Nephron progenitor cell (in vitro differentiated cells): ENCODE data around the gene THOC1.

Source experiments
- DNase-seq: peaks from one replicate; pipeline ENCODE4 v3.0.0; 2021
- H3K27ac Mint-ChIP-seq: 2 replicates; pipeline ENCODE4 v1.8.0; 2021; ENCODE audit warnings: mild to moderate bottlenecking, moderate library complexity, mixed read lengths
- H3K27me3 Mint-ChIP-seq: 2 replicates; pipeline ENCODE4 v1.8.0; 2021; ENCODE audit warnings: mild to moderate bottlenecking, low read depth, mixed read lengths; ENCODE audit not compliant: poor library complexity
- H3K36me3 Mint-ChIP-seq: 2 replicates; pipeline ENCODE4 v1.8.0; 2021; ENCODE audit warnings: low read depth, mixed read lengths
- H3K4me1 Mint-ChIP-seq: 2 replicates; pipeline ENCODE4 v1.8.0; 2021; ENCODE audit warnings: mixed read lengths
- H3K4me3 Mint-ChIP-seq: 2 replicates; pipeline ENCODE4 v1.8.0; 2021; ENCODE audit warnings: mild to moderate bottlenecking, moderate library complexity, mixed read lengths
- H3K9me3 Mint-ChIP-seq: 2 replicates; pipeline ENCODE4 v1.8.0; 2021; ENCODE audit warnings: mild to moderate bottlenecking, moderate library complexity, mixed read lengths
- TF ChIP-seq, protein P1 (sequence below): fragments of 200-600 bp; sonication (generic); IDR thresholded peaks from 2 replicates; pipeline ENCODE4 v1.5.0; 2021; ENCODE audit warnings: antibody characterized with exemption

Gene THOC1

DNA sequence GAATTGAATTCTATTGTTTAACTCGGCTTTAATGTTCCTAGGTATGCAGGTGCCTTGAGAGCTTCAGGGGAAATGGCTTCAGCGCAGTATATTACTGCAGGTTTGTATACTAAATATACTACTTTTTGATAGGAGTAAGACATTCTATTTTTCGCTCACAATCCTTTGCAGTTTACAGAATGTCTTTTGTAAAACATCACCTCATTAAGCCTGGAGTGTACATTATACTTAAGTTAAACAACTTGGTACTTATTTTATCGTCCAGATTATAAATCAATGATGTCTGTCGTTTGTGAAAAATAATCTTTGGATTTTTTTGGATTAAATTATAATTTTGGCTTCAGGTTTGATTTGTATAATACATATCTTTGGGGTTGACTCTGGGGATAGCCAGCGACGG is 75.0 kb downstream of the THOC1 start:
- Mint-ChIP-seq H3K27ac (no peak overlapping the region), H3K36me3 (peaks cover 41% of the 10 kb centered on the region), H3K4me3 (no peak overlapping the region), H3K4me1 (peaks cover 4% of the 10 kb centered on the region), H3K9me3 (no peaks in the 10 kb centered on the region), H3K27me3 (no peaks in the 10 kb centered on the region)
- TF ChIP-seq, protein P1, sequence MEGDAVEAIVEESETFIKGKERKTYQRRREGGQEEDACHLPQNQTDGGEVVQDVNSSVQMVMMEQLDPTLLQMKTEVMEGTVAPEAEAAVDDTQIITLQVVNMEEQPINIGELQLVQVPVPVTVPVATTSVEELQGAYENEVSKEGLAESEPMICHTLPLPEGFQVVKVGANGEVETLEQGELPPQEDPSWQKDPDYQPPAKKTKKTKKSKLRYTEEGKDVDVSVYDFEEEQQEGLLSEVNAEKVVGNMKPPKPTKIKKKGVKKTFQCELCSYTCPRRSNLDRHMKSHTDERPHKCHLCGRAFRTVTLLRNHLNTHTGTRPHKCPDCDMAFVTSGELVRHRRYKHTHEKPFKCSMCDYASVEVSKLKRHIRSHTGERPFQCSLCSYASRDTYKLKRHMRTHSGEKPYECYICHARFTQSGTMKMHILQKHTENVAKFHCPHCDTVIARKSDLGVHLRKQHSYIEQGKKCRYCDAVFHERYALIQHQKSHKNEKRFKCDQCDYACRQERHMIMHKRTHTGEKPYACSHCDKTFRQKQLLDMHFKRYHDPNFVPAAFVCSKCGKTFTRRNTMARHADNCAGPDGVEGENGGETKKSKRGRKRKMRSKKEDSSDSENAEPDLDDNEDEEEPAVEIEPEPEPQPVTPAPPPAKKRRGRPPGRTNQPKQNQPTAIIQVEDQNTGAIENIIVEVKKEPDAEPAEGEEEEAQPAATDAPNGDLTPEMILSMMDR = no peak
- no peak for DNase-seq

DNA sequence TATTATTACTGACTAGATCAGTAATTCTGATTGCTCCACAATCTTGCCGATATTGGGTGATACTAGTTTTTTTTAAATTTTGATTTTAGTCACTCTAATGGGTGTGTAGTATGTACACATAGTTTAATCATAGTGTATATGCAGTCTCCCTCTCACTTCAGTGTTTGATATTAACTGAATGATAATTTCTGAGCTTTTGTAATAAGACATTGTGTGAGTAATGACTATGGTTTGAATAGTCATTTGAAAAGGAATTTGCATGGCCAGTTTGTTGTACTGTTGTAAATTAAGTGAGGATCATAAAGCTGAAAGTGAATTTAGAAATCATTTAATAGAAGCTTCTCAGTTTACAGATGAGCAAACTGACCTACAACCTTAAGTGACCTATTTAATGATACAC is 76.1 kb downstream of the THOC1 start:
- H3K27ac Mint-ChIP-seq = no peak overlapping the region
- H3K27me3 Mint-ChIP-seq = no peaks in the 10 kb centered on the region
- peaks cover 30% of the 10 kb centered on the region for H3K36me3 Mint-ChIP-seq
- no peaks in the 10 kb centered on the region for H3K9me3 Mint-ChIP-seq
- no peak for DNase-seq
- no peak overlapping the region for H3K4me3 Mint-ChIP-seq
- TF ChIP-seq, protein P1 = no peak
- H3K4me1 Mint-ChIP-seq = peaks cover 4% of the 10 kb centered on the region

GRCh38 chr18:189254-189653 is 78.6 kb downstream of the THOC1 start:
- H3K4me1 Mint-ChIP-seq = peaks cover 4% of the 10 kb centered on the region
- TF ChIP-seq, protein P1 = no peak
- H3K4me3 Mint-ChIP-seq = no peak overlapping the region
- peak overlapping the region; percentile 66 for H3K27ac Mint-ChIP-seq
- H3K9me3 Mint-ChIP-seq = no peaks in the 10 kb centered on the region
- H3K36me3 Mint-ChIP-seq = peaks cover 26% of the 10 kb centered on the region
- DNase-seq = no peak
- no peaks in the 10 kb centered on the region for H3K27me3 Mint-ChIP-seq

DNA sequence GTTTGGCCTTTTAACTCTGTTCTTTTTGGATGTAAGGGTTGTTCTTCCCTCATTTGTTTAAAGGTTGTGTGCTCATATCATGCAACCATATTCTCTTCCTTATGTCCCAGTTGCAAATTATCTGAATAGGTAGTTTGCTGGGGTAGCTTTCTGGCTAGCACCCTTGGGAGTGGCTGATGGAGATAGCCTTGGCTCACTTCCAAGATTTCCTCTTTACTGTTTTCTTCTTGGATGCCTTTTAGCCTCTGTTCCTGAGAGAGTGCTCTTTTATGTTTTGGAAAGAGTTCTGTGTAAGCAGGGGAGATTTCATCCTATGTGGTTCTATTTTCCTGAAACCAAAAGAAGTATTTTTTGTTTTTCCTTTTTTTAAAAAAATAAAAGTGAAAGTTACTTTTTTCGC is 84.1 kb downstream of the THOC1 start:
- Mint-ChIP-seq H3K9me3 (no peaks in the 10 kb centered on the region), H3K27me3 (no peaks in the 10 kb centered on the region)
- TF ChIP-seq, protein P1 = no peak

GRCh38 chr18:181711-182110 is 86.1 kb downstream of the THOC1 start:
- Mint-ChIP-seq H3K9me3 (no peaks in the 10 kb centered on the region), H3K4me3 (no peak overlapping the region), H3K4me1 (no peaks in the 10 kb centered on the region), H3K27me3 (no peaks in the 10 kb centered on the region), H3K27ac (peak overlapping the region; percentile 36), H3K36me3 (peaks cover 62% of the 10 kb centered on the region)
- DNase-seq = no peak
- TF ChIP-seq, protein P1 = no peak

More for the DNA sequence above, 84.1 kb downstream of the THOC1 start:
- Mint-ChIP-seq H3K4me1 (no peaks in the 10 kb centered on the region), H3K4me3 (no peak overlapping the region), H3K36me3 (peaks cover 54% of the 10 kb centered on the region), H3K27ac (no peak overlapping the region)
- DNase-seq = no peak

- Mint-ChIP-seq H3K4me3 (no peak overlapping the region), H3K27ac (no peak overlapping the region), H3K4me1 (no peaks in the 10 kb centered on the region), H3K36me3 (peaks cover 56% of the 10 kb centered on the region), H3K9me3 (no peaks in the 10 kb centered on the region), H3K27me3 (no peaks in the 10 kb centered on the region)
- no peak for DNase-seq
- TF ChIP-seq, protein P1 = no peak
Measured at GRCh38 chr18:179499-179898, 88.3 kb downstream of the THOC1 start.
